Measurements from ENCODE around the gene POU2AF3.
"Not testable (repeated sequence)": the region's sequence is repeated elsewhere in the genome, so short reads cannot be mapped to it uniquely, and the experiment has no call there.

POU2AF3 gene, protein sequence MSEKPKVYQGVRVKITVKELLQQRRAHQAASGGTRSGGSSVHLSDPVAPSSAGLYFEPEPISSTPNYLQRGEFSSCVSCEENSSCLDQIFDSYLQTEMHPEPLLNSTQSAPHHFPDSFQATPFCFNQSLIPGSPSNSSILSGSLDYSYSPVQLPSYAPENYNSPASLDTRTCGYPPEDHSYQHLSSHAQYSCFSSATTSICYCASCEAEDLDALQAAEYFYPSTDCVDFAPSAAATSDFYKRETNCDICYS

DNA sequence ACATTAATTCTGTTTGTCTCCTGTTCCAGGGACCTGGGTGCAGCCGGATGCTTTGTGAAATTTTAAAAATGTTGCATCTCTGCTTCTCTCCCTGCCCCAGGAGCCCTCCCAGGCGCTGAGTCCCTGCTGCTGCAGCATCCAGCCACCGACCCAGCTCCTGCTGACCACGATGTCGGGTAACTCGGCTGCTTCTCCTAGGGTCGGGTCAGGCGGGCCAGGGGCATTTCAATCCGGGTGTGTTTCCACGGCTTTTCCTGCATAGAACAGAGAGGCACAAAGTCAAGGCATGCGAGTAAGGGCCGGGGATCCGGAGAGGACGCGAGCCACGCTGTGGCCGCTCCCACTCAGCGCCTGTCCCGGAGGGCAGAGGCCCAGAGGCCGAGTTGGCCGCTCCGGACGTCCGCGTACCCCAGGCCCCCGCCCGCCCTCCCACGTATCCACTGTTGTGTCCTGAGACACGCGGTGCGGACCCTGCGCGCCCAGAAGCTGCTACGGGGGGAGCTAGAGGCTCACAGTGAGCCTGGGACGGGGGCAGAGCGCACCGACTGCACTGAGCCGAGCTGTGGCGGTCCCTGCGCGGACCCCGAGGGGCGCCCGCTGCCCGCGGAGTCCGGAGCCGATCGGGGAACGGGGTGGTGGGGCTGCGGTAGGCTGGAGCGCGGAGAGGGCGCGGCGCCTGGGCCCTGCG lies at the start of gene POU2AF3:
TSS of gene POU2AF3 (plus strand) at position 134 of the 688 bp plus-strand sequence. CDS start at position 170, 36 bp downstream.
- peak in 12 of 56 donors; percentile 25 to 63 (median 46) for DNase-seq

DNA sequence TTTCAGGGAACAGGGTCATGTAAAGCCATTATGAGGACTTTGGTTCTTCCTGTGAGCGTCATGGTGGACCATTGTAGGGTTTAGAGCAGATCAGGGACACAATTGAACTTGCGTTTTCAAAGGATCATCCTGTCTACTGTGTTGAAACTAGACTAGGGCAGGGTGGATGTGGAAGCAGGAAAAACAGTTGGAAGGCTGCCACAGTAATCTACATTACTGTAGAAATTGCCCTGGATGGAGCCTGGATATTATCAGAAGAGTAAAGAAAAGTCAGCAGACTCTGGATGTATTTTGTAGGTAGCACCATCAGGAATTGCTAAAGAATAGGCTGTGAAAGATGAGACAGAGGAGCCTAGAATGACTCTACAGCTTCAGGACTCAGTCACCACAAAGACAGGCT lies 47.4 kb upstream of the POU2AF3 start:
- no peak for DNase-seq

DNA sequence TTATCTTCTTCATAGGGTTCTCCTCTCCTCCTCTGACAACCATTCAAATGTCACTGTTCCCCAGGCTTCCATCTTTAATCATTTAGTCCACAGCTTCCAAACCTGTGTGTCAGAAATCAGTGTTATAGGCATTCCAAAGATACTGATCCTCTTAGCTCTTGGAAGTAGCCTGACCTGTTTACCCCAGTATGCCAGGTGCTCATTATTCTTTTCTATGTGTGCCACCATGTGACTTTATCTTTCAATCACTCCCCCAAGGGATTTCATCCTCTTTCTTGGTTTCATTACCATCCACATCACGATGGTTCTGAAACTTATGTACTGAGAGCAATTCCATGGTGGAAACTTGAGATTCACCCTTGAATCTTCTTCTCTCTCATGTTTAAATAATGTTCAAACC lies 45.2 kb upstream of the POU2AF3 start:
- no peak for DNase-seq

- no peak for DNase-seq
These were observed 44.7 kb upstream of the POU2AF3 start for GRCh38 chr11:111253630-111254029.

- DNase-seq: no peak
These were observed 40.3 kb upstream of the POU2AF3 start for GRCh38 chr11:111258046-111258445.

GRCh38 chr11:111259896-111260295 lies 38.5 kb upstream of the POU2AF3 start:
- no peak for DNase-seq

DNA sequence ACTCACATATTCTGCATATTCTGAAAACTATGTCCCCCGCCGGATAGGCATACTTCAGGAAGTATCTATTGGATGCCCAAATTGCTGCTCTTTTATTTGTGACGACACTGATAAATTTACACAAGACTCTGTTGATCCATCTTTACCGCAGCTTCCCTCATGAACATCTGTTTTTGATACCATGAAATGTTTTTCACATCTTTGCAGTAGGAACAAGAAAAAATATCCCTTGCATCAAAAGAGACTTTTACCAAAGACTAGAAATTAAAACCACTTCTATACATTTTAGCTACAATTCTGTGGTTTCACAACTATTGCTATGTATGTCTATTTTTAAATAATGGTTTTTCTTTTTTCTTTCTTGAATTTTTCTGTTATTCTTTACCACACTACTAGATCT lies 37.5 kb upstream of the POU2AF3 start:
- DNase-seq: no peak

DNA sequence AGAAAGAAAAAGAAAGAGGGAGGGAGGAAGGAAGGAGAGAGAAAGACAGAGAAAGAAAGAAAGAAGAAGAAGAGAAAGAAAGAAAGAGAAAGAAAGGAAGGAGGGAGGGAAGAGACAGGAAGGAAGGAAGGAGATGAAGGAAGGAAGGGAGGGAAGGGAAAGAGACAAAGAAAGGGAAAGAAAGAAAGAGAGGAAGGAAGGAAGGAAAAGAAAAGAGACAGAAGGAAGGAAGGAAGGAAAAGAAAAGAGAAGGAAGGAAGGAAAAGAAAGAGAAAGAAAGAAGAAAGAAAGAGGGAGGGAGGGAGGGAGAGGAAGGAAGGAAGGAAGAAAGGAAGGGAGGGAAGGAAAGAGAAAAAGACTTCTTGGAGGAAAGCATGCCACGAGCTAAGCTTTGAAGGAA lies 33.7 kb upstream of the POU2AF3 start:
- no peak for DNase-seq

GRCh38 chr11:111265421-111265820 lies 32.9 kb upstream of the POU2AF3 start:
- DNase-seq: no peak

DNA sequence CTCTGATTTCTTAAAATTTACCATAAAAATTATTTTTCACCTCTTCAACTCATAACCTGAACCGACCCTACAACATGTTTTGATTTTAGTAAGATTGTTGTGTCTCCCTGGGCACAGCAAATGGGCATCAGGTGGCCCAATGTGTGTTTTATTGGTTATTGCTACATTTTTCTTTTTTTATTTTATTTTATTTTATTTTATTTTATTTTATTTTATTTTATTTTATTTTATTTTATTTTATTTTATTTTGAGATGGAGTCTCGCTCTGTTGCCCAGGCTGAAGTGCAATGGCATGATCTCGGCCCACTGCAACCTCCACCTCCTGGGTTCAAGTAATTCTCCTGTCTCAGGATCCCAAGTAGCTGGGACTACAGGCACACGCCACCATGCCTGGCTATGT lies 30.0 kb upstream of the POU2AF3 start:
- DNase-seq: not testable (repeated sequence)

- peak in 6 of 56 donors; percentile 3 to 50 (median 16) for DNase-seq
These were observed 29.0 kb upstream of the POU2AF3 start for GRCh38 chr11:111269146-111269868.

- no peak for DNase-seq
These were observed 25.9 kb upstream of the POU2AF3 start for GRCh38 chr11:111272420-111272819.

DNA sequence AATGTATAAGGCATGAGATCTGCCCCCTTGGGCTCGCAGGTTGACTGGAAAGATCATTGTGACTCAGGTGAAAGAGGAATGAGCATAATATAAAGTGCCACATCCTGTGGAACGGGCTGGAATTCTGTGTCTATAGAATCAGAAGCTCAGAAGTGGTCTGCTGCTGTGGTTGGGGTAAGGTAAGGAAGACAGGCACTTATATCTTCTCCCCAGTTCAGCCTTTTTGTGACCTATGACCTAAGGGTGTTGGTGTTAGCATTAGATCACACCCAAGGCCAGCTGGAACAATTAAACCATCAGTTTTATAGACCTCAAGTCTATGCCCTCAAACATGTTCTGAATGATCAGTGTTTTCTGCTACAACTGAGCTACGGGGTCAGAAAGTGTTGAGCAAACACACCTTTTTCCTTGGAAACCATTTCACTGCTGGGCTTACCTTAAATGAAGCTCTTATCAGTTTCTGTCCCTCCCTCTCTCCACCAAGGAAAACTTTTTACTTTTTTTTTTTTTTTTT lies 15.7 kb upstream of the POU2AF3 start:
- no peak for DNase-seq

DNA sequence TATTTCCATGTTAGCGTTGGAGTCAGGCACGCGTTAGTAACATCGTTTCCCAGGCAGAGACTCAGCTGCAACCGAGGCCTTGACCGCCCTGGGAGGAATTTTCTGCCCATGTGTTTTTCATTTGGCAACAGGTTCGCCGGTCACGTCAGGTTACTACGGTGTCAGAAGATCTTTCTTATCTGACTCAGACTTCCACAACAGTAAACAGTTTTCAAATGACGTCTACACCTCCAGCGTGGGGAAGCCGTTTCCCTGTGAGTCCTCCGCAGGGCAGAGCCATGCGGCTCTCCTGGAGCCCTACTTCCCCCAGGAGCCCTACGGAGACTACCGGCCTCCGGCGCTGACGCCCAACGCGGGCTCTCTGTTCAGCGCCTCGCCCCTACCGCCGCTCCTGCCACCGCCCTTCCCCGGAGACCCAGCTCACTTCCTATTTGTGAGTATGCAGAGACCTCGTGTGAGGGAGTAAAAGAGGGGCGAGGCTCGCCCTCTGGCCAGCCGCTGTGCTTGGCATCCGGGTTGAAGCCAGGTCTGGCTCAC lies 14.3 kb upstream of the POU2AF3 start:
- DNase-seq: no peak

DNA sequence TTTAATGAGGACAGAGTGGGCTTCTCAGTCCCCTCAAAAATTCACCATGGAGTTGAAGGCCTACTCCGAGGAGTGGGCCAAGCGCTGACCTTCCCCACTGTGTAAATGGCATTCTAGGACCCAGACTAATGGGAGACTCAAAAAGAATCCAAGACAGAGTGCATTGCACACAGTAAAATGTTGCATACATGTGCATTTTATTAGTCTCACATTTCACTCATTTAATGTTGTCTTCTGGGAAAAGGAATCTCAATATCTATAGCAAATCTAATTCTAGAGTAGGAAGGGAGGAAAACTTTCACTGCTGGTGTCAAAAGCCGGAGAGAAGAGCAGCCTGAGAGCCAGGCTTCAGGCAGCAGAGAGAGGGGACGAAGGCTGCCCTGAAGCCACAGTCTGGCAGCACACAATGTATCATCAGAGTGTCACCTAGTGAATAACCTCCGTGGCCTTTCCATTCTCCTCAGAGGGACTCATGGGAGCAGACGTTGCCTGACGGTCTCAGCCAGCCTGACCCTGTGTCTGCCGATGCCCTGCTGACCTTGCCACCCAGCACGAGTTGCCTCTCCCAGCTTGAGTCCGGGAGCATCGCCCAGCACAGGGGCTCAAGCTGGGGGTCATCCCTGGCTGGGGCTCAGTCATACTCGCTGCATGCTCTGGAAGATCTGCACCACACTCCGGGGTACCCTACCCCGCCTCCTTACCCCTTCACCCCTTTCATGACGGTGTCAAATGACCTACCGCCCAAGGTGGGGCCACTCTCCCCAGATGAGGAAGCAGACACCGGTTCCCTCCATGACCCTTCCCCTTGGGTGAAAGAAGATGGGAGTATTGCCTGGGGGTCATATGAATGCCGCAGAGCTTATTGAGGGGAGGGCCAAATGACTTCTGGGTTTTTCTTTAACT lies 12.9 kb upstream of the POU2AF3 start:
- no peak for DNase-seq

GRCh38 chr11:111291764-111292163 lies 6.6 kb upstream of the POU2AF3 start:
- no peak for DNase-seq

- not testable (repeated sequence) for DNase-seq
These were observed 5.9 kb upstream of the POU2AF3 start for GRCh38 chr11:111292408-111292807.

GRCh38 chr11:111296196-111296595 lies 2.1 kb upstream of the POU2AF3 start:
- no peak for DNase-seq

DNA sequence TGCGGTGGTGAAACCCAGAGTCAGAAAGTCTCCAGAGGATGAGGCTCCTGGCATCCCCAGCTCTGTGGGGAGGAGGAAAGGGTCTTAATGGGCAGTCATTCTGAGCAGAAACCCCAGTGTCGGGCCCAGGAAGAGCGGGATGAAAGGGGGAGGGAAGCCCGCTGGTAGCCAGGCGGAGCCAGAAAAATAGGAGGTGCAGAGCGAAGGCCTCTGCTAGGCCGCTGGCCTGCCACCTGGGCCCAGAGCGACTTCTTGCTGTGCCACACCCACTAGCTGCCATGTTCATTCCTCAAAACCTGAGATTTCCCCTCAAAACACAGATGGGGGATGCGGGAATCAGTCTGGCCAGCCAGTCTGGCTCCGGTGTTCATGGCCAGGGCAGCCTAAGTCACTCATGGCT lies 650 bp upstream of the POU2AF3 start:
- DNase-seq: no peak

DNA sequence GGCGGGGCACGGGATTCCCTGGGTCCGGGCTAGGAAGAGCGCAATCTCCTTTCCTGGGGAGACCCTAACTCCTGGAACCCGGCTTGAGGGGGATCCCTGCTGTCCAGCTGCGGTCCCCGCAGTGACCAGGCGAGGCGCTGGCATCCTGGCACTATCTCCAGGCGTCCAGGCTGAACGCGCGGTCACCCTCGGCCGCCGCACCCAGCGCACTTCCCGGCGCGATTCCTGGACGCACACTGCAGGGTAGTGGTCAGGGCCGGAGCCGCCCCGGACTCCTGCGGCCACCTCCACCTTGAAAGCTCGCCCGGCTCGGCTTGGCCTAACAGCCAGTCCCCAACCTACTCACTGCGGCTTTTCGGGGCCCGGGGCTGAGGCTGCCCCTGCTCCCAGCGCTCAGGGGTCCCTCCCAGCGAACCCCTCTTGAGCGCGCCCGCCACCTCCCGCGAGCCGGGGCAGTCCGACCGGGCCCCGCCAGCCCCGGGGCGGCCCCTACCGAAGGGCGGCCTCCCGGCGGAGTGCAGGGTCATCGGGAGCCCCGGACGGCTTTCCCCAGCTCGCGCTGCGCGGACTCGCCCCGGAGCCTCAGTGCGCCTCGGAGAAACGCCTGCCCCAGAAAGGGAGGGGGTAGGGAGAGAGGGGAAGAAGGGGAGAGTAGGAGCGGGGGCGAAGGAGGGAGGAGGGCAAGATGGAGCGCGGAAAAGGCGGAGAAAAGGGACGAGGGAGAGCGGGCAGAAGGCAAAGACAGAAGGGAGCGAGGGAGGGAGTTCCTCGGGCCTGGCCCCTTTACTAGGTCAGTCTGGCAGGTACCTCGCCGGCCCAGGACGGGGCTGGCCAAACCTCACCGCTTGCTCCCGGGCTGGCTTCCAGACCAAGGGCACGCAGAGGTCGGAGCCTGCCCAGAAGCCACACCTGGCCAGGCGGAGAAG lies 1.0 kb downstream of the POU2AF3 start:
- DNase-seq: peak in 43 of 56 donors; percentile 6 to 74 (median 38)
